ENCODE results near the gene TCAIM.

The TCAIM gene

DNA sequence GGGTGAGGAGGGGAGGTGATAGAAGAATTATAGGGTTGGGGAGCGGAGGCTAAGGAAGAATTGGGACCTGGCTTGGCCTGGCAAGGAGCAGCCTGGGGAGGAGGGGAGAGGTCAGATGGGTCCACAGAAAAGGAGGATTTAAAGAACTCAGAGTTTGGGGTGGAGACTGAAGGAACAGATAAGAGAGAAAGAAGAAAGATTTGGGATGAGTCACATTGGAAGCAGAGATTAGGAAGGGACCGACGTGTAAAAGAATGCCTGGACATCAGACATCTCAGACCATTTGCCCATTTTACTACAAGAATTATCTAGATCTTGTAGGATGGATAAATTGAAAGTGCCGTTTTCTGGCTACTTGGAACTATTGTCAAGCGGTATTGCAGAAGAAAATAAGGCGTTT is 10.4 kb downstream of the TCAIM start:
- no peak overlapping the region for H3K9ac ChIP-seq (ENCODE audit: low read length)
- H3K4me3 ChIP-seq (ENCODE audit: low read depth in 1 of 2, low read length in 2 of 2): no peak overlapping the region
- no peaks in the 10 kb centered on the region for H3K27me3 ChIP-seq (ENCODE audit: control insufficient read depth in 1 of 2, insufficient read depth in 2 of 2, low read length in 2 of 2)
- no peak overlapping the region for H3K27ac ChIP-seq (ENCODE audit: low read depth, low read length)
- H3K36me3 ChIP-seq (ENCODE audit: insufficient read depth, low read length): no peaks in the 10 kb centered on the region
- H3K4me1 ChIP-seq (ENCODE audit: insufficient read depth, low read length): no peaks in the 10 kb centered on the region
- H3K9me3 ChIP-seq (ENCODE audit: low read length): no peaks in the 10 kb centered on the region

DNA sequence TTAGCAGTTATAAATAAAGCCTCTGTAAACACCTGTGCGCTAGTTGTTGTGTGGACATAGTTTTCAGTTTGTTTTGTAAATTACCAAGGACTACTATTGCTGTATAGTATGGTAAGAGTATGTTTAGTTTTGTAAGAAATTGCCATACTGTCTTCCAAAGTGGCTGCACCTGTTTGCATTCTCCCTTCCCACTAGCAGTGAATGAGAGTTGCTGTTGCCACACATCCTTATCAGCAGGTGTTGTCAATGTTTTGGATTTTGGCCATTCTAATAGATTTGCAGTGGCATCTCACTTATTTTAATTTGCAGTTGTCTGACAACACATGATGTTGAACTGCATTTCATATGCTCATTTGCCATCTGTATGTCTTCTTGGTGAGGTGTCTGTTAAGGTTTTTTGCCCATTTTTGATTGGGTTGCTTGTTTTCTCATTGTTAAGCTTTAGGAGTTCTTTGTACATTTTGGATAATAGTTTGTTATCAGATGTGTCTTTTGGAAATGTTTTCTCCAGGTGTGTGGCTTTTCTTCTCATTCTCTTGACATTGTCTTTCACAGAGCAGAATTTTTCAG is 14.9 kb downstream of the TCAIM start:
- Histone ChIP-seq H3K27ac (ENCODE audit: low read depth, low read length) (no peak overlapping the region), H3K4me1 (ENCODE audit: insufficient read depth, low read length) (peaks cover 9% of the 10 kb centered on the region), H3K9me3 (ENCODE audit: low read length) (no peaks in the 10 kb centered on the region), H3K9ac (ENCODE audit: low read length) (no peak overlapping the region), H3K36me3 (ENCODE audit: insufficient read depth, low read length) (peaks cover 4% of the 10 kb centered on the region), H3K4me3 (ENCODE audit: low read depth in 1 of 2, low read length in 2 of 2) (no peak overlapping the region), H3K27me3 (ENCODE audit: control insufficient read depth in 1 of 2, insufficient read depth in 2 of 2, low read length in 2 of 2) (no peaks in the 10 kb centered on the region)

DNA sequence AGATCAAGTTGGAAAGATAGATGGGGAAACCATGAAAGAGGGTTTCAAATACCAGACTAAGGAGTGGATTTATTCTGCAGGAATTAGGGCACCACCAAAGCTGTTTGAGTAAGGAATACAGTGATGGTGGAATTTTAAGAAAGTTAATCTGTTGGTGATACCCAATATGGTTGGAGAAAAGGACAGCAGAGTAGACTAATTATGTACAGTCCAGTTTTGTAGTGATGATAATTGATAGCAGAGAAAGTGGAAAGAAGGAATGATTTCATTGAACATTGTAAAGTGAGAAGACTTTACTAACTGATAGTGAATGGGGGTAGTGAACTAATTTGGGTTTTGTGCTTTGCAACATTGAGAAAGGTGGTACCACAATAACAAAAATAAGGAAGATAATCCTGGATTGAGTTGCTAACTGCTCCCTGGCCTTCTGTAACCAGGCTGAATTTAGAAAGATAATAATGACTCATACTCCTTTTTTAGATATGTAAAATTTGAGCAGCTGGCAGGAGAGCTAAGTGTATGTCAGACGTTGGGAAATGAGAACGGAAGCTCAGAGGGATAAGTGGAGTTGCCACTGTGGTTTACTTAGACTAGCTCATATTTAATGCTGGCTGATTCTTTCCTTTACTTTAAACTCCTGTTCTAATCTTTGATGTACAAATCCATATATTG is 16.9 kb downstream of the TCAIM start:
- H3K9me3 ChIP-seq (ENCODE audit: low read length): no peaks in the 10 kb centered on the region
- no peak overlapping the region for H3K27ac ChIP-seq (ENCODE audit: low read depth, low read length)
- peaks cover 4% of the 10 kb centered on the region for H3K36me3 ChIP-seq (ENCODE audit: insufficient read depth, low read length)
- no peak overlapping the region for H3K4me3 ChIP-seq (ENCODE audit: low read depth in 1 of 2, low read length in 2 of 2)
- peaks cover 9% of the 10 kb centered on the region for H3K4me1 ChIP-seq (ENCODE audit: insufficient read depth, low read length)
- H3K9ac ChIP-seq (ENCODE audit: low read length): no peak overlapping the region
- no peaks in the 10 kb centered on the region for H3K27me3 ChIP-seq (ENCODE audit: control insufficient read depth in 1 of 2, insufficient read depth in 2 of 2, low read length in 2 of 2)

GRCh38 chr3:44359146-44359751 is 20.7 kb downstream of the TCAIM start:
- H3K27me3 ChIP-seq (ENCODE audit: control insufficient read depth in 1 of 2, insufficient read depth in 2 of 2, low read length in 2 of 2): no peaks in the 10 kb centered on the region
- H3K36me3 ChIP-seq (ENCODE audit: insufficient read depth, low read length): peaks cover 9% of the 10 kb centered on the region
- no peak overlapping the region for H3K4me3 ChIP-seq (ENCODE audit: low read depth in 1 of 2, low read length in 2 of 2)
- no peaks in the 10 kb centered on the region for H3K9me3 ChIP-seq (ENCODE audit: low read length)
- peaks cover 9% of the 10 kb centered on the region for H3K4me1 ChIP-seq (ENCODE audit: insufficient read depth, low read length)
- H3K9ac ChIP-seq (ENCODE audit: low read length): no peak overlapping the region
- no peak overlapping the region for H3K27ac ChIP-seq (ENCODE audit: low read depth, low read length)

DNA sequence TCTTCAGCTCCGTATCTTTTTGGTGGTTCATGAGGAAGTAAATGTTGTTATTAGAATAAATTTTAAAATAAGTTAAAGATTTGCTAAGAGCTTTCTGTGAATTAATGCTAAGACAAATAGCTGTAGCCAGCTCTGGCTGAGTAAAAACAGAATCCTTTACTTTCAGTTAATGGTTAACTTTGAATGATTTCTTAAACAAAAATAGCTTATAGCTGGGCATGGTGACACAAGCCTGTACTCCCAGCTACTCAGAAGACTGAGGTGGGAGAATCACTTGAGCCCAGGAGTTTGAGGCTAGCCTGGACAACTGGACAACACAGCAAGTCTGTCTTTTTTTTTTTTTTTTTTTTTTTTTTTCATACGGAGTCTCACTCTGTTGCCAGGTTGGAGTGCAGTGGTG is 25.0 kb downstream of the TCAIM start:
- Histone ChIP-seq H3K9me3 (ENCODE audit: low read length) (no peaks in the 10 kb centered on the region), H3K36me3 (ENCODE audit: insufficient read depth, low read length) (peaks cover 10% of the 10 kb centered on the region), H3K4me3 (ENCODE audit: low read depth in 1 of 2, low read length in 2 of 2) (no peak overlapping the region), H3K27me3 (ENCODE audit: control insufficient read depth in 1 of 2, insufficient read depth in 2 of 2, low read length in 2 of 2) (no peaks in the 10 kb centered on the region), H3K9ac (ENCODE audit: low read length) (no peak overlapping the region), H3K4me1 (ENCODE audit: insufficient read depth, low read length) (no peaks in the 10 kb centered on the region), H3K27ac (ENCODE audit: low read depth, low read length) (no peak overlapping the region)

- Histone ChIP-seq H3K9ac (ENCODE audit: low read length) (no peak overlapping the region), H3K4me3 (ENCODE audit: low read depth in 1 of 2, low read length in 2 of 2) (no peak overlapping the region), H3K9me3 (ENCODE audit: low read length) (no peaks in the 10 kb centered on the region), H3K27me3 (ENCODE audit: control insufficient read depth in 1 of 2, insufficient read depth in 2 of 2, low read length in 2 of 2) (no peaks in the 10 kb centered on the region), H3K36me3 (ENCODE audit: insufficient read depth, low read length) (peaks cover 12% of the 10 kb centered on the region), H3K27ac (ENCODE audit: low read depth, low read length) (no peak overlapping the region), H3K4me1 (ENCODE audit: insufficient read depth, low read length) (no peaks in the 10 kb centered on the region)
These were observed 27.4 kb downstream of the TCAIM start for GRCh38 chr3:44365952-44366351.

DNA sequence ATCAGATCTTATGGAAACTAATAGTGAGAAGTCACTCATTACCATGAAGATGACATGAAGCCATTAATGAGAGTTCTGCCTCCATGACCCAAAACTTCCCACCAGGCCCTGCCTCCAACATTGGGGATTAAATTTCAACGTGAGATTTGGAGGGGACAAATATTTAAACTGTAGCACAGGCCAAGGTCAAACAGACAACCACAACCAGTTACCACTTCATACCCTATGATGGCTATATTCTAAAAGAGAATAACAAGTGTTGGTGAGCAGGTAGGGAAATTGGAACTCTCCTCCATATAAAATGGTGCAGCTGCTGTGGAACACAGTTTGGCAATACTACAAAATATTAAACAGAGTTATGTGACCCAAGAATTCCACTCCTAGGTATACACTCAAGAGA is 36.9 kb downstream of the TCAIM start:
- no peaks in the 10 kb centered on the region for H3K36me3 ChIP-seq (ENCODE audit: insufficient read depth, low read length)
- no peak overlapping the region for H3K9ac ChIP-seq (ENCODE audit: low read length)
- no peak overlapping the region for H3K4me3 ChIP-seq (ENCODE audit: low read depth in 1 of 2, low read length in 2 of 2)
- H3K27me3 ChIP-seq (ENCODE audit: control insufficient read depth in 1 of 2, insufficient read depth in 2 of 2, low read length in 2 of 2): no peaks in the 10 kb centered on the region
- no peaks in the 10 kb centered on the region for H3K9me3 ChIP-seq (ENCODE audit: low read length)
- no peaks in the 10 kb centered on the region for H3K4me1 ChIP-seq (ENCODE audit: insufficient read depth, low read length)
- no peak overlapping the region for H3K27ac ChIP-seq (ENCODE audit: low read depth, low read length)

- Histone ChIP-seq H3K9ac (ENCODE audit: low read length) (no peak overlapping the region), H3K4me3 (ENCODE audit: low read depth in 1 of 2, low read length in 2 of 2) (no peak overlapping the region), H3K9me3 (ENCODE audit: low read length) (no peaks in the 10 kb centered on the region), H3K36me3 (ENCODE audit: insufficient read depth, low read length) (no peaks in the 10 kb centered on the region), H3K27me3 (ENCODE audit: control insufficient read depth in 1 of 2, insufficient read depth in 2 of 2, low read length in 2 of 2) (no peaks in the 10 kb centered on the region), H3K4me1 (ENCODE audit: insufficient read depth, low read length) (no peaks in the 10 kb centered on the region), H3K27ac (ENCODE audit: low read depth, low read length) (no peak overlapping the region)
These were observed 48.8 kb downstream of the TCAIM start for GRCh38 chr3:44387404-44387803.

- no peaks in the 10 kb centered on the region for H3K27me3 ChIP-seq (ENCODE audit: control insufficient read depth in 1 of 2, insufficient read depth in 2 of 2, low read length in 2 of 2)
- no peak overlapping the region for H3K27ac ChIP-seq (ENCODE audit: low read depth, low read length)
- H3K36me3 ChIP-seq (ENCODE audit: insufficient read depth, low read length): peaks cover 11% of the 10 kb centered on the region
- H3K9ac ChIP-seq (ENCODE audit: low read length): no peak overlapping the region
- no peaks in the 10 kb centered on the region for H3K4me1 ChIP-seq (ENCODE audit: insufficient read depth, low read length)
- H3K9me3 ChIP-seq (ENCODE audit: low read length): no peaks in the 10 kb centered on the region
- no peak overlapping the region for H3K4me3 ChIP-seq (ENCODE audit: low read depth in 1 of 2, low read length in 2 of 2)
These were observed 53.9 kb downstream of the TCAIM start for GRCh38 chr3:44392489-44392888.

- no peaks in the 10 kb centered on the region for H3K27me3 ChIP-seq (ENCODE audit: control insufficient read depth in 1 of 2, insufficient read depth in 2 of 2, low read length in 2 of 2)
- peaks cover 12% of the 10 kb centered on the region for H3K36me3 ChIP-seq (ENCODE audit: insufficient read depth, low read length)
- H3K4me3 ChIP-seq (ENCODE audit: low read depth in 1 of 2, low read length in 2 of 2): no peak overlapping the region
- H3K4me1 ChIP-seq (ENCODE audit: insufficient read depth, low read length): no peaks in the 10 kb centered on the region
- H3K27ac ChIP-seq (ENCODE audit: low read depth, low read length): no peak overlapping the region
- H3K9ac ChIP-seq (ENCODE audit: low read length): no peak overlapping the region
- no peaks in the 10 kb centered on the region for H3K9me3 ChIP-seq (ENCODE audit: low read length)
These were observed 57.1 kb downstream of the TCAIM start for GRCh38 chr3:44395714-44396113.

DNA sequence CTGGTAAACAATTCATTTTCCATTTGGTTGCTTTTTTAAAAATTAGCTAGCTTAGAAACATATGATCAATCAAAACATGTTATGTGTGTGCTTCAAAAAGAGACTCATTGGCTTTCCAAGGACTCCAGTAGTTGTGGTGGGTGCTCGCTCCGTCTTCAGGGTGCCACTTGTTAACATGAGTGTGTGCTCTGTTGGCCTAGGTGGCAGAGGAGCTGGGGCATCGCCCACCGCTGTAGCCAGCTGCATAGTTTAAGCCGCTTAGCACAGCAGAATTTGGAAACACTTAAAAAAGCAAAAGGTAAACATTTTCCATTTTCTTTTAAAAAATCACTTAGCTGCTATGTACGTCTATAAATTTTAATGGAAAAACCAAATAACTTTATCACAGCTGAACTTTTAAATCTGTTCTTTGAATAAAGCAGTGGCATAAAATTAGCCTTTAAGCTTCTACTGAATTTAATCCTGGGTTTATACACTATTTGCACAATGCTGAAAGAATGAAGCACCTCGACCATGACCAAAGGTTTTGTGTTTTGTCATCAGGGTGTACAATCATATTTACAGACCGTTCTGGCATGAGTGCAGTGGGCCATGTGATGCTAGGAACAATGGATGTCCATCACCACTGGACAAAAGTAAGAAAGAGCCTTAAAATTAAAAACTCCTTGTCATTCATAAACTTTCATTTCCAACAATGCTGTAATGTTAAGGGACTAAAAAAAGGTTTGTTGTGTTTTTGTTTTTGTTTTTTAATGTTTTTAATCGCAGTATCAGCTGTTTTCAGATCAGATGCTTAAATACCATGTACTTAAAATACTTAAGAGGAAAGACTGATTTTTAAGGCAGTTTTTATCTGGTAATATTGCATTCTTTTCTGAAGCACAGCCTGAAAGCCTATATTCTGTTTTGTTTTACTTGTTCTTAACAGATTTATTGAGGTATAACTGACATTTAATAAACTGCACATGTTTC is 57.9 kb downstream of the TCAIM start:
- Histone ChIP-seq H3K36me3 (ENCODE audit: insufficient read depth, low read length) (peaks cover 19% of the 10 kb centered on the region), H3K4me3 (ENCODE audit: low read depth in 1 of 2, low read length in 2 of 2) (no peak overlapping the region), H3K9ac (ENCODE audit: low read length) (no peak overlapping the region), H3K27ac (ENCODE audit: low read depth, low read length) (no peak overlapping the region), H3K9me3 (ENCODE audit: low read length) (no peaks in the 10 kb centered on the region), H3K27me3 (ENCODE audit: control insufficient read depth in 1 of 2, insufficient read depth in 2 of 2, low read length in 2 of 2) (no peaks in the 10 kb centered on the region), H3K4me1 (ENCODE audit: insufficient read depth, low read length) (no peaks in the 10 kb centered on the region)

All from muscle layer of colon (tissue), 2 donors.